ENCODE data around the gene ALDOA.

GRCh38 chr16:30032083-30032819, 33.3 kb upstream of the ALDOA start:
- peak; percentile 40 to 72 (median 66) for TF ChIP-seq CTCF (IDR thresholded peaks at IDR 0.05)
- TF ChIP-seq POLR2A (IDR thresholded peaks at IDR 0.05), result no peak

All from Peyer's patch (tissue), 4 donors.